ENCODE data around the gene ACKR3.
A peak's percentile ranks its signal among the peaks of the same experiment; 100 is the strongest.

DNA sequence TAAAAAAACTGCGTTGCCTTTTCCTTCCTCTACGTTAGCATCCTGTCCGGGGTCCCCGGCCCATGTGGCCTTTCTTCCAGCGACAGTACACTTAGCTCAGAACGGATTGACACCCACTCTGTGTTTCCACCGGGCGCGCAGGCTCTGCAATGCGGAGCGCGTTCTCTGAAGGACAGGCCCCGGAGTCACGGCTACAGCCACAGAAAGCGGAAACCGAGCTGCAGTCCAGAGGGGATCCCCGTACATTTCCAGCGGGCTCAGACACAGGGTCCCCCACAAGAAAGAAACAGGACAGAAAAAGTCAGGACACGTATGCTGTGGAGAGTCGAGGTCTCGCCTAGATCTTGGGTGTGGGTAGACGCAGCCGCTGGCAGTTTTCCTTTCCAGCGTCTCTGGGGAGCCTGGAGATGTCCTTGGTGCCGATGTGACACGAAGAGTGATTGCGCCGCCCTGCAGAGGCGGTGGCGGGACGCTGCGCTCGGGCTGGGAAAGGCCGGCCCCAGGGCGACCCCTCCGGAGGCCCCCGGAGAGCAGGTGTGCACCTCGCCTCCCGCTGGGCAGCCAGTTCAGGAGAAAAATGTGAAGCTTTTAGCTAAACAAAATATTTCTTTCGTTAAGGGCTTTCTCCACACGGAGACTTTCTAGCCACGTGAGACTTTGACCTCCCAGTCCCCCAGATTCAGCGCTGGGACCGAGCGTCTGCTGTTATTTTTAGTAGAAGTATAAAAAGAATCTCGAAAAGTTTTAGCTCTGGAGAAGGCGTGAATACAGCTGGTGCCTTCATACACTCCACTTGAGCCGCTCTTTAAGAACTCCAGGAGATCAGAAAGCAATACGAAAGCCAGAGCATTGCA is 1.3 kb upstream of the ACKR3 start:
- no peak for TF ChIP-seq POLR2A (IDR thresholded peaks at IDR 0.05)
- TF ChIP-seq CTCF (IDR thresholded peaks at IDR 0.05): peak in 2 of 5 experiments; percentile 12 to 18

All from tibial nerve (tissue), 3 donors.